Progenitor cell of endocrine pancreas (in vitro differentiated cells): Measurements from ENCODE around the gene NSUN6. TPM values are rescaled to one million over a fixed set of nuclear protein-coding genes. Genes with fewer than 3 reads are reported as not detected.

ENCODE experiments used
- DNase-seq: peaks from one replicate; pipeline ENCODE4 v3.0.0; 2021; ENCODE audit warnings: low spot score; ENCODE audit not compliant: unreplicated experiment
- H3K27ac Mint-ChIP-seq: 2 replicates; pipeline ENCODE4 v1.8.0; 2021; ENCODE audit warnings: mild to moderate bottlenecking, moderate library complexity, mixed read lengths
- H3K27me3 Mint-ChIP-seq: 2 replicates; pipeline ENCODE4 v1.8.0; 2021; ENCODE audit warnings: mixed read lengths
- H3K36me3 Mint-ChIP-seq: 2 replicates; pipeline ENCODE4 v1.8.0; 2022; ENCODE audit warnings: mixed read lengths; ENCODE audit not compliant: insufficient read depth
- H3K4me1 Mint-ChIP-seq: 2 replicates; pipeline ENCODE4 v1.8.0; 2021; ENCODE audit warnings: low read depth, mixed read lengths
- H3K4me3 Mint-ChIP-seq: 2 replicates; pipeline ENCODE4 v1.8.0; 2021; ENCODE audit warnings: low read depth, mild to moderate bottlenecking, moderate library complexity, mixed read lengths
- H3K9me3 Mint-ChIP-seq: 2 replicates; pipeline ENCODE4 v1.8.0; 2021; ENCODE audit warnings: low read depth, mixed read lengths
- CTCF ChIP-seq: fragments of 200-600 bp; sonication (generic); IDR thresholded peaks from one replicate; pipeline ENCODE4 v1.5.0; 2021; ENCODE audit warnings: antibody characterized with exemption, mild to moderate bottlenecking; ENCODE audit not compliant: unreplicated experiment
- total RNA-seq: library from RNA; stranded (reverse); gene quantifications from 2 replicates; pipeline ENCODE4 v1.2.1, GENCODE V29; 2021

NSUN6 gene
- total RNA-seq, 1 donor from 2014 or later = 17.3 TPM

- DNase-seq = no peak
- no peak for TF ChIP-seq CTCF
- Mint-ChIP-seq H3K36me3 (peaks cover 9% of the 10 kb centered on the region), H3K9me3 (no peaks in the 10 kb centered on the region), H3K4me3 (no peak overlapping the region), H3K27ac (no peak overlapping the region), H3K4me1 (peaks cover 10% of the 10 kb centered on the region), H3K27me3 (no peaks in the 10 kb centered on the region)
Observed at GRCh38 chr10:18616337-18616736, 35.0 kb downstream of the NSUN6 start.

DNA sequence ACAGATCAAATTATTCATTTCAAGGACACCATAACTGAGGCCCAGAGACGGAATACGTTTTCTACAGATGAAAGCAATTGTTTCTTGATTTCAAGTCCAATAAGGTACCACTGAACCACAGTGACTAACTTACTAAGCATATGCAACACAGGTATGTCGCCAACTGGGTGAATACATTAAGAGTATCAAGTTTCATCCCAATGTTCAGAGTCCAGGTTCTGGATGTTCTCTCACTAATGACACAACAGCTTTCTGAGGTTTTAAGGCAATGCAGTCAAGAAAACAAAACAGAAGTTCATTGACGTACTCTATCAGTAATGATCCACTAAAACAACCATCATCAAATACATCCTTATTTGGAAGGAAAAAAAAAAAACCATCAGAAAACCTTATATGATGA is 35.8 kb downstream of the NSUN6 start:
- no peak for DNase-seq

DNA sequence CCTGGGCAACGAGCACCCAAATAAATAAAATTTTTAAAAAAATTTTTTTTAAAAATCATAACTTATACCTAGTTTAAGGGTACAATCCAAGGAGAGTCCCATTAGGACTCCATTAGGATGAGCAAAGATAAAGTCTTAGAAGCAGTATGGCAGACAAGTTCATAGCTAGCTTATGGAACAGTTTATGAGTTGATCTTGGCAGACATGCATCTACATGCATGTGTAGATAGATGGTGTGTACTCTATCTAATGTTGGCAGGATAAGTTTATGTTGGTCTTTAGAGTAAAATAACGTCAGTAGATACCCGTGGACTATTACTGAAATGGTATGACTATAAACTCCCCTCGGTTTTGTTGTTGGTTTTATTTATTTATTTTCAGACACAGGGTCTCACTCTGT is 40.2 kb downstream of the NSUN6 start:
- no peak overlapping the region for H3K4me3 Mint-ChIP-seq
- peaks cover 6% of the 10 kb centered on the region for H3K36me3 Mint-ChIP-seq
- no peak for DNase-seq
- H3K9me3 Mint-ChIP-seq = no peaks in the 10 kb centered on the region
- no peak for TF ChIP-seq CTCF
- H3K4me1 Mint-ChIP-seq = peaks cover 5% of the 10 kb centered on the region
- peak overlapping the region; percentile 59 for H3K27ac Mint-ChIP-seq
- no peaks in the 10 kb centered on the region for H3K27me3 Mint-ChIP-seq

More for the DNA sequence above, 35.8 kb downstream of the NSUN6 start:
- Mint-ChIP-seq H3K27me3 (no peaks in the 10 kb centered on the region), H3K36me3 (peaks cover 9% of the 10 kb centered on the region), H3K27ac (no peak overlapping the region), H3K4me1 (peaks cover 6% of the 10 kb centered on the region), H3K4me3 (no peak overlapping the region), H3K9me3 (no peaks in the 10 kb centered on the region)
- no peak for TF ChIP-seq CTCF

GRCh38 chr10:18610517-18610916 is 40.9 kb downstream of the NSUN6 start:
- peak overlapping the region; percentile 70 for H3K27ac Mint-ChIP-seq
- H3K36me3 Mint-ChIP-seq = peaks cover 6% of the 10 kb centered on the region
- H3K9me3 Mint-ChIP-seq = no peaks in the 10 kb centered on the region
- TF ChIP-seq CTCF = no peak
- no peak for DNase-seq
- H3K4me3 Mint-ChIP-seq = no peak overlapping the region
- peaks cover 5% of the 10 kb centered on the region for H3K4me1 Mint-ChIP-seq
- H3K27me3 Mint-ChIP-seq = no peaks in the 10 kb centered on the region

- H3K9me3 Mint-ChIP-seq = no peaks in the 10 kb centered on the region
- H3K4me3 Mint-ChIP-seq = no peak overlapping the region
- H3K27ac Mint-ChIP-seq = no peak overlapping the region
- no peak for DNase-seq
- no peak for TF ChIP-seq CTCF
- H3K4me1 Mint-ChIP-seq = peaks cover 5% of the 10 kb centered on the region
- H3K27me3 Mint-ChIP-seq = no peaks in the 10 kb centered on the region
- peaks cover 4% of the 10 kb centered on the region for H3K36me3 Mint-ChIP-seq
Observed at GRCh38 chr10:18608596-18608995, 42.8 kb downstream of the NSUN6 start.
